Natural killer cell (primary cell): ENCODE data around the gene ANXA11. TPM values are rescaled to one million over a fixed set of nuclear protein-coding genes. Genes with fewer than 3 reads are reported as not detected.

ENCODE experiments used
- ATAC-seq, 3 donors: fragments of 150-1000 bp in 2 of 3; fragments of 200-7000 bp in 1 of 3; cut with Tn5 transposase; 1 replicate in 1 of 3; 2 replicates in 2 of 3; pipeline ENCODE4 v1.10.0; 2021; ENCODE audit warnings: mild to moderate bottlenecking in 2 of 3, moderate library complexity in 2 of 3
- DNase-seq, 2 donors: peaks; one replicate each; pipeline versions ENCODE4 v3.0.0 to v3.0.0-alpha.2; 2013 to 2021; ENCODE audit warnings: mixed read lengths in 1 of 2
- H3K27ac ChIP-seq: one replicate; pipeline ENCODE4 v1.5.1; 2013; ENCODE audit warnings: mild to moderate bottlenecking, low read length
- H3K27me3 ChIP-seq: one replicate; pipeline ENCODE4 v1.6.1; 2013; ENCODE audit warnings: low read length; ENCODE audit not compliant: control insufficient read depth, insufficient read depth
- H3K36me3 ChIP-seq: one replicate; pipeline ENCODE4 v1.6.1; 2013; ENCODE audit warnings: low read length; ENCODE audit not compliant: control insufficient read depth, insufficient read depth
- H3K4me1 ChIP-seq: one replicate; pipeline ENCODE4 v1.6.1; 2013; ENCODE audit warnings: low read length; ENCODE audit not compliant: control insufficient read depth, insufficient read depth
- H3K4me3 ChIP-seq: one replicate; pipeline ENCODE4 v1.5.1; 2013; ENCODE audit warnings: low read length
- H3K9me3 ChIP-seq: one replicate; pipeline ENCODE4 v1.6.1; 2013; ENCODE audit warnings: low read length; ENCODE audit not compliant: control insufficient read depth, insufficient read depth
- H3K27ac Mint-ChIP-seq, 2 donors: one replicate each; pipeline ENCODE4 v1.8.0; 2022; ENCODE audit warnings: mild to moderate bottlenecking in 2 of 2, mixed read lengths in 2 of 2, moderate library complexity in 1 of 2
- H3K27me3 Mint-ChIP-seq, 2 donors: one replicate each; pipeline ENCODE4 v1.8.0; 2022; ENCODE audit warnings: low read depth in 2 of 2, mixed read lengths in 2 of 2
- H3K36me3 Mint-ChIP-seq: one replicate; pipeline ENCODE4 v1.8.0; 2022; ENCODE audit warnings: mixed read lengths
- H3K4me1 Mint-ChIP-seq, 2 donors: one replicate each; pipeline ENCODE4 v1.8.0; 2022; ENCODE audit warnings: mixed read lengths in 2 of 2
- H3K4me3 Mint-ChIP-seq: one replicate; pipeline ENCODE4 v1.8.0; 2022; ENCODE audit warnings: mild to moderate bottlenecking, moderate library complexity, mixed read lengths
- H3K9me3 Mint-ChIP-seq, 2 donors: one replicate each; pipeline ENCODE4 v1.8.0; 2022; ENCODE audit warnings: mixed read lengths in 2 of 2
- CTCF ChIP-seq: fragments of 200-600 bp; IDR thresholded peaks from one replicate; pipeline ENCODE4 v1.8.0; 2022; ENCODE audit warnings: antibody characterized with exemption
- WGBS: methylation state at CpG from one replicate; pipeline ENCODE4 v1.1.7; 2013; ENCODE audit warnings: missing lambda C conversion rate; ENCODE audit not compliant: insufficient coverage; 5-methylcytosine and 5-hydroxymethylcytosine counted together
- intact Hi-C: fragments of 100-400 bp; cut with micrococcal nuclease; formaldehyde crosslinking; loops from one replicate; pipeline ENCODE4 v1.14.2; 2022
- total RNA-seq, 4 donors: library from RNA; stranded (reverse); fragments of 120-200 nt in 1 of 4; gene quantifications; one replicate each; pipeline versions ENCODE4 v1.2.3 to v1.2.4, GENCODE V29; 2013 to 2022

The ANXA11 gene
- total RNA-seq, 3 donors from 2014 or later (not counting 1 experiment from before 2014, with no cell fraction given), result 213 to 264 (median 245) TPM

DNA sequence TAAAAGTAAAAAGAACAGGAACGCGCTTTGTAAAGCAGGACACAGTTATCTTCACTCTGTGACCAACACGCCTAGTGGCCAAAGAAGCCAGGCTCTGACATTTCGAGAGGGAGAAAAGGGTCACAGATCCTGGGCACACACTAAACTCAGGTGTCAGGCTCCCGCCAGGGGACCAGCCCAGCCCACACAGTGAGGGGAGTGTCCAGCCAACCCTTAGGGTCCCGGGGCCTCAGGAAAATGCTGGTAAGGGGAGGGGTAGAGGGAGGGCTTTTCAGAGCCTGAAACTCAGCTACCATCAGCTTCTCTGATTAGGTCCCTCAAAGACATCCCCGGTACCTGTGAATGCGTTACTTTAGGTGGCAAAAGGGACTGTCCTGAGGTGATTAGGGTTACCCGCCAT, 16.6 kb downstream of the ANXA11 start:
- H3K27ac Mint-ChIP-seq, result peak overlapping the region; percentile 77 to 86
- TF ChIP-seq CTCF, result no peak

GRCh38 chr10:80187465-80188409, 17.6 kb downstream of the ANXA11 start:
- Histone ChIP-seq H3K36me3 (no peaks in the 10 kb centered on the region), H3K4me1 (peaks cover 67% of the 10 kb centered on the region), H3K9me3 (no peaks in the 10 kb centered on the region), H3K4me3 (peak overlapping the region; percentile 5), H3K27ac (peak overlapping the region; percentile 82), H3K27me3 (no peaks in the 10 kb centered on the region)
- Mint-ChIP-seq H3K4me3 (peak overlapping the region; percentile 69), H3K9me3 (no peaks in the 10 kb centered on the region), H3K36me3 (no peaks in the 10 kb centered on the region), H3K4me1 (peaks cover 84 to 88% of the 10 kb centered on the region in 2 donors), H3K27me3 (no peaks in the 10 kb centered on the region), H3K27ac (peak overlapping the region; percentile 77 to 86)
- intact Hi-C loops, result no loop called here
- DNase-seq, result peak; percentile 39 to 93
- 15% methylated on average over 11 of the region's 16 CpGs for WGBS
- no peak for TF ChIP-seq CTCF
- ATAC-seq, result peak; percentile 58 to 80 (median 71)

More for the DNA sequence above, 16.6 kb downstream of the ANXA11 start:
- Histone ChIP-seq H3K27ac (peak overlapping the region; percentile 82), H3K9me3 (no peaks in the 10 kb centered on the region), H3K4me1 (peaks cover 60% of the 10 kb centered on the region), H3K4me3 (no peak overlapping the region), H3K27me3 (no peaks in the 10 kb centered on the region), H3K36me3 (no peaks in the 10 kb centered on the region)
- H3K4me3 Mint-ChIP-seq, result peak overlapping the region; percentile 22
- no peak for ATAC-seq
- 92% methylated on average over 9 of the region's 9 CpGs for WGBS
- H3K9me3 Mint-ChIP-seq, result no peaks in the 10 kb centered on the region
- intact Hi-C loops, result no loop called here
- H3K4me1 Mint-ChIP-seq, result peaks cover 76 to 81% of the 10 kb centered on the region in 2 donors
- H3K36me3 Mint-ChIP-seq, result no peaks in the 10 kb centered on the region
- DNase-seq, result no peak
- no peaks in the 10 kb centered on the region for H3K27me3 Mint-ChIP-seq

GRCh38 chr10:80187060-80187459, 18.3 kb downstream of the ANXA11 start:
- no peak for ATAC-seq
- H3K9me3 Mint-ChIP-seq, result no peaks in the 10 kb centered on the region
- H3K36me3 Mint-ChIP-seq, result no peaks in the 10 kb centered on the region
- Histone ChIP-seq H3K4me3 (no peak overlapping the region), H3K9me3 (no peaks in the 10 kb centered on the region), H3K27me3 (no peaks in the 10 kb centered on the region), H3K36me3 (no peaks in the 10 kb centered on the region), H3K27ac (peak overlapping the region; percentile 82), H3K4me1 (peaks cover 66% of the 10 kb centered on the region)
- 98% methylated on average over 2 of the region's 2 CpGs for WGBS
- intact Hi-C loops, result no loop called here
- TF ChIP-seq CTCF, result no peak
- peak overlapping the region; percentile 77 to 86 for H3K27ac Mint-ChIP-seq
- H3K27me3 Mint-ChIP-seq, result no peaks in the 10 kb centered on the region
- no peak for DNase-seq
- H3K4me3 Mint-ChIP-seq, result peak overlapping the region; percentile 69
- H3K4me1 Mint-ChIP-seq, result peaks cover 83 to 87% of the 10 kb centered on the region in 2 donors
